Medulla oblongata (tissue), 1 donor: ENCODE data around the gene PEMT.

Experiments
- DNase-seq: peaks from one replicate; pipeline ENCODE4 v3.0.0-alpha.2; 2015; ENCODE audit errors: extremely low spot score

PEMT gene

DNA sequence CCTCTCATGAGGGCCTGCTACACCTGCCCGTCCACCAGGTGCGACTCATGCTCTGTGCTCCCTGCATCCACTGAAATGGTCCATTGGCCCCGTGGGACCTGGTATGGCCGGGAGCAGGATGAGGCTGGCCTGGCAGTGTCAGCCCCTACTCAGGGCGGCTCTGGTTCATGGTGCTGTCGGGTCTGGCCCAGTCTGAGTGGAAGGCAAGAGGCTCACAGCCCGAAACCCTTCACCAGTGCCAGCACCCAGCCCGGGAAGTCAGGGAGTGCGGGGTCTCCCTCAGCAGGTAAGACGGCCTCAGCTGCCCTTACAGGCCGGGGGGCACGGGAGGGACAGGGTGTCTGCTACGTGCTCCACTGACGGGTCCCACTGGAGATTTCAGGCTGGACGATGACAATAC is 54.8 kb downstream of the PEMT start:
- DNase-seq = no peak

DNA sequence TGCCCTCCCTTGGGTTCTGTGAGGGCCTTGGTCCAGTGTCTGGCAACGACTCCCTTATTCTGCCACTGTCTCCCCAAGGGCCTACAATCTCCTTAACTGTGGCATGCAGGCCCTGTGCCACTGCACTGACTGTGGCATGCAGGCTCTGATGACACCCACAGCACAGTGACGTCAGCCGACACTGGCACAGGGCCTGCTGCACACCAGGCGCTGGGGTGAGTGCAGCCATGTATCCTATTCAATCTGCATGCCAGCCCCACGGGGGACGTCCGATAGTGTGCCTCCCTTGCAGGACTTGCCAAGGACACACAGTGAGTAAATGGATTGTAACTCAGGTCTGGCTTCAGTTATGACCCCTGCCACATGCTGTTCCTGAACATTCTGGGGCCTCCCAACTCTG is 55.6 kb downstream of the PEMT start:
- DNase-seq = peak; percentile 58

GRCh38 chr17:17533901-17534441 is 57.5 kb downstream of the PEMT start:
- no peak for DNase-seq

- DNase-seq = no peak
Observed at GRCh38 chr17:17532991-17533390, 58.5 kb downstream of the PEMT start.

DNA sequence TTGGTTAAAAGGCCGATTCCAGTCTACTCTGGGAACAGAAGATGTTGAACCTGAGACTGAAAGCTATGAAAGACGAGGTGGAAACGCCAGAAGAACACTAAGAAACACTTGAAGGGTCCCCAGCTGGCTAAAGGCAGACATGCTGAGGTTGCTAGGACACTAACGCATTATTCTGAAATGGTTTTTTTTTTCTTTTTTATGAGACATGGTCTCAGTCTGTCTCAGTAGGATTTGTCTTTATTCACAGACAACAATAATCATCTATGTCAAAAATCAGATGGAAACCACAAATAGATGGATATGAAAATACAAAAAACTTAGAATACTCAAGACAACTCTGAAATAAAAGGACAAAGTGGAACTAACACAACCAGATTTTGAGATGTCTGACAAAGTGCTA is 60.4 kb downstream of the PEMT start:
- DNase-seq = no peak

GRCh38 chr17:17528696-17529652 is 62.5 kb downstream of the PEMT start:
- no peak for DNase-seq

GRCh38 chr17:17527956-17528500 is 63.5 kb downstream of the PEMT start:
- no peak for DNase-seq

DNA sequence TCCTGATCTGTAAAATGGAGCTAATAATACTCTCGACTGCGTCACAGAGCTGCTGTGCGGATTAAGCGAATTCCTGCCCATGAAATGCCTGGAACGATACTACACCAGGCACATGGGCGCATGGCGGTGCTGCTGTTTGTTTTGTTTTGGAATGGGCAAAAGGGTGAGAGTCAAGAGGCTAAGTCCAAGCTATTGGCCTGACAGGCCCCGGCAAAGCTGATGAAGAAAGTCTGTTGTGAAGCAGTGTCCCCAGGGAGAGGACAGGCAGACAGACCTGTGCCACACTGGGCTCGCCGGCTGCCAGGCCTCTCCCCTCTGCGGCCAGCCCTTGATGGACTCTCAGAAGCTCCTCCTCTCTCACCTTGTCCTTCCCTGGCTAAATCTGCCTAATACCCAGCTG is 64.0 kb downstream of the PEMT start:
- no peak for DNase-seq

DNA sequence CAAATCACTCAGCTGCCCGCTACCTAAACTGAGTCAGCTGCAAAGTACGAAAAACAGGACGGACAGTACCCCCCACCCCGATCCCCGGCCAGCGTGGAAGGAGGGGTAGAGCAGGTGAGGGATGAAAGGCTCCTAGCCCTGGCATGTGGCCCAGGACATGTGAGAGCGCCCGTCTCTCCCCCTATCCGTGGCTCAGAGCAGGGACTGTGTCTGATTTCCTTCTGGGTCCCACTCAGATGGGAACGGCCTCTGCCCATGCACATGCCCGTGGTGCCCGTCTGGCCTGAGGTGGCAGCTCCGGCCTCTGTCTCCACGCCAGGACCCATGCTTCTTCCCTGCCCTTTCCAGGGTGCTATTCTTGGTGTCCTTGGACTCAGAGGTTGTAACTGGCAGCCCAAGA is 65.1 kb downstream of the PEMT start:
- DNase-seq = no peak

DNA sequence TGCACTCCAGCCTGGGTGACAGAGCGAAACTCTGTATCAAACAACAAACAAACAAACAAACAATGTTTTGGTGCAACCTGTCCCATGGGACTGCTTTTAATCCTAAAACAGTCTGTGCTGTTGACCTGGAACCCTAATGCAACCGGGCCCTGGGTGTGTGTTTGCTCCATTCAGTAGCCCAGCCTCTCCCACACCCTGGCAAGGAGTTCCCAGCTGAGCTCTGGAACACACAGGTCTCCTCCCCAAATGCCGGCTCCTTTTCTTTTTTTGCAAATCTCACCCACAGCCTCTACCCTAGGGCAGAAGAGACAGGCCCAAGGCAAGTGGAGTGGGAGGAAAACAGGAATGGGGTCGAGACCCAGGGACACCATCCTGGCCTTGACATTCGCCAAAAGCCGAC is 65.6 kb downstream of the PEMT start:
- DNase-seq = no peak

GRCh38 chr17:17525311-17525710 is 66.2 kb downstream of the PEMT start:
- DNase-seq = no peak

GRCh38 chr17:17523731-17524490 is 67.6 kb downstream of the PEMT start:
- DNase-seq = no peak

DNA sequence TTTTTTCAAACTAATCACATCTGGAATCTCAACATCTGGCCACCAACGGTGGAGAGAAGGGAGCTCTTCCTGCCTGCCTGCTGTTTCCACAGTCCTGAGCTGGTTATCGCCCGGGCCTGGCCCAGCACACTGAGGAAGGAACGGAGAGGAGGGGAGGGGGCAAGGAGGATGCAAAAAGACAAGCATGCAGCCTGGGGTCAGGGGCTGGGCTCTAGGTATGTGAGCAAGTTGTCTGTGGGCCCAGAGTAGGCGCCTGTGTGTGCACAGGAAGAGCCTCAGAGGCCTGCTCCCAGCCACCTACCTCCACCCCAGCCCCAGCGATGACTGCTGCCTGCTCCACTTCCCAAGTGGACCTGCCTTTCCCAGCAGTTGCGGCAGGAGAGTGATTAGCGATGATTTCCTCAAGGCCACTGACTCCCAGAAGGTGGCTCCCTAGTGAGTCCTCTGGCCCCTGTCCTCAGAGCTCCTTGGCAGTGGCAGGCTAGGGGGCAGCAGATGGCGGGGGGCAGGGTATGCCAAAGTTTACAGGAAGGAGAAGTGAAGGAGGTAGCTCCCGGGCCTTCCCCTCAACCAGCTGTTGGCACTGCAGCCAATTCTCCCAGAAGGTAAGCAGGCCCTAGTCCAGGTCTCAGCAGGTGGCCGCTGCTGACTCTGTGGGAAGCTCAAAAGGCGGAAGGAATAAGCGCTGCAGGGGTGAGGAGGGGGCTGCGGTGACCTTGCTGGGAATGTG is 68.3 kb downstream of the PEMT start:
- no peak for DNase-seq

- no peak for DNase-seq
Observed at GRCh38 chr17:17520599-17521232, 70.8 kb downstream of the PEMT start.

DNA sequence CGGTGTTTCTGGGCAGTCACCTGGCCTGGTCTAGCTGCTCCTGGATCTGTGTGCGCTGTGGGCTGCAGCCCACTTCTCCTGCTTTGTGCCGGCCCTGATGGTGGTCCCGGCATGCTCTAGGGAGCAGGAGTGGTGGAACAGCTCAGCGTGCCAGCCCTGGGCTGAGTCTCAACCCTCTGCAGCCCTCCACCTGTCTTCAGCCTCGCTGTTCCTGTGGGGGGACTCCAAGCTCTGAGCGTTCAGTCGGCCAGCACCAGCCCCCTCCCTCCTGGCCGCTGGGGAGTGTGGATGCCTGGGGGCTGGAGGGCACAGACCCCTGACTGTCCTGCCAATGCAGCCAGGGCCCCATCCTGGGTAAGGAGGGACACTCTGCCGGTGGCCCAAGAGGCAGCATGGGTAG is 71.6 kb downstream of the PEMT start:
- DNase-seq = no peak

DNA sequence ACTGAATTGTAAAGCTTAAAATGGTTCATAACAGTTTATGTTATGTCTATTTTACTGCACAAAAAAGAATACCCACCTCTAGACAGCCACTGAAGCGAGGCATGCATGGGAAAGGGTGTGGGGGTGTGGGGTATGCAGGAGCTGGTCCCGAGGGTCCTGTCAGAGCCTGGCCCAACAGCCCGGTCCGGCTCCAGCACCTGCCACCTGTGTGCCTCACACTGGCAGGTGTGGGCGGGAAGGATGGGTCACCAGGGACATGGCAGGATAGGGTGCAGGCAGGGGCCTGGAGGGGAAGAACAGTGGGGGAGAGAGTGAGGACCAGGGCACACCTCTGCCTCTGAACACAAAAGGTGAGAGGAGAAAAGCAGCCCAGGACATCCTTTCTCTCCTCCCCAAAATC is 72.6 kb downstream of the PEMT start:
- DNase-seq = no peak

GRCh38 chr17:17518014-17518413 is 73.5 kb downstream of the PEMT start:
- DNase-seq = no peak

- no peak for DNase-seq
Observed at GRCh38 chr17:17516941-17517720, 74.4 kb downstream of the PEMT start.

GRCh38 chr17:17515934-17516930 is 75.3 kb downstream of the PEMT start:
- no peak for DNase-seq
